CD8-positive, alpha-beta memory T cell (primary cell): ENCODE data around the gene FBLIM1. TPM values are rescaled to one million over a fixed set of nuclear protein-coding genes. Genes with fewer than 3 reads are reported as not detected.

ENCODE experiments used
- CTCF ChIA-PET: fragments of 350-600 bp; sonication (Branson Sonifier 250); formaldehyde crosslinking; loops from one replicate; lab custom pipeline; 2021; ENCODE audit warnings: antibody characterized with exemption; lab: Charles Lee
- POLR2A ChIA-PET: fragments of 350-600 bp; sonication (Branson Sonifier 250); formaldehyde crosslinking; loops from one replicate; lab custom pipeline; 2021; ENCODE audit warnings: antibody characterized with exemption; lab: Charles Lee
- DNase-seq, 5 donors: peaks; one replicate each; pipeline versions ENCODE4 v3.0.0 to v3.0.0-alpha.2; 2020 to 2022; ENCODE audit warnings: mixed read lengths in 1 of 5
- H3K27ac ChIP-seq: one replicate; pipeline ENCODE4 v1.7.0; 2013; ENCODE audit warnings: low read depth, mild to moderate bottlenecking, low read length, moderate library complexity
- H3K27me3 ChIP-seq: 2 replicates; pipeline ENCODE4 v1.7.0; 2013; ENCODE audit warnings: low read length, mild to moderate bottlenecking; ENCODE audit not compliant: insufficient read depth, poor library complexity, severe bottlenecking
- H3K36me3 ChIP-seq: 2 replicates; pipeline ENCODE4 v1.7.0; 2013; ENCODE audit warnings: mild to moderate bottlenecking, low read length, moderate library complexity; ENCODE audit not compliant: insufficient read depth
- H3K4me1 ChIP-seq: 2 replicates; pipeline ENCODE4 v1.7.0; 2013; ENCODE audit warnings: mild to moderate bottlenecking, low read length, moderate library complexity; ENCODE audit not compliant: insufficient read depth
- H3K4me3 ChIP-seq: 2 replicates; pipeline ENCODE4 v1.7.0; 2013; ENCODE audit warnings: mild to moderate bottlenecking, low read length
- H3K9me3 ChIP-seq: 2 replicates; pipeline ENCODE4 v1.7.0; 2013; ENCODE audit warnings: mild to moderate bottlenecking, low read length
- H3K27ac Mint-ChIP-seq, 8 donors: one replicate each; pipeline ENCODE4 v1.8.0; 2020 to 2021; ENCODE audit warnings: mixed read lengths in 8 of 8, mild to moderate bottlenecking in 6 of 8, inconsistent platforms in 3 of 8, moderate library complexity in 3 of 8
- H3K27me3 Mint-ChIP-seq, 2 donors: one replicate each; pipeline ENCODE4 v1.8.0; 2020 to 2021; ENCODE audit warnings: mixed read lengths in 2 of 2, mild to moderate bottlenecking in 1 of 2, moderate library complexity in 1 of 2
- H3K36me3 Mint-ChIP-seq, 3 donors: one replicate each; pipeline ENCODE4 v1.8.0; 2020 to 2021; ENCODE audit warnings: mixed read lengths in 3 of 3, inconsistent platforms in 1 of 3, mild to moderate bottlenecking in 1 of 3
- H3K4me1 Mint-ChIP-seq, 3 donors: one replicate each; pipeline ENCODE4 v1.8.0; 2020 to 2021; ENCODE audit warnings: mixed read lengths in 3 of 3, inconsistent platforms in 1 of 3, mild to moderate bottlenecking in 1 of 3
- H3K4me3 Mint-ChIP-seq, 7 donors: one replicate each; pipeline ENCODE4 v1.8.0; 2020 to 2021; ENCODE audit warnings: mixed read lengths in 7 of 7, mild to moderate bottlenecking in 6 of 7, moderate library complexity in 4 of 7, inconsistent platforms in 2 of 7
- H3K9me3 Mint-ChIP-seq, 5 donors: one replicate each; pipeline ENCODE4 v1.8.0; 2020 to 2022; ENCODE audit warnings: mixed read lengths in 5 of 5, mild to moderate bottlenecking in 3 of 5, moderate library complexity in 2 of 5, inconsistent platforms in 1 of 5
- polyA plus RNA-seq: library from polyadenylated mRNA; unstranded; fragments of 300-500 nt; fragmentation: Illumina TruSeq; gene quantifications from one replicate; pipeline ENCODE4 v1.2.3, GENCODE V29; 2021
- total RNA-seq, 2 experiments: library from RNA; stranded (reverse); gene quantifications; one replicate each; pipeline ENCODE4 v1.2.3, GENCODE V29; 2021

The FBLIM1 gene
- total and polyA plus RNA-seq, 3 experiments from 2014 or later, result not detected

DNA sequence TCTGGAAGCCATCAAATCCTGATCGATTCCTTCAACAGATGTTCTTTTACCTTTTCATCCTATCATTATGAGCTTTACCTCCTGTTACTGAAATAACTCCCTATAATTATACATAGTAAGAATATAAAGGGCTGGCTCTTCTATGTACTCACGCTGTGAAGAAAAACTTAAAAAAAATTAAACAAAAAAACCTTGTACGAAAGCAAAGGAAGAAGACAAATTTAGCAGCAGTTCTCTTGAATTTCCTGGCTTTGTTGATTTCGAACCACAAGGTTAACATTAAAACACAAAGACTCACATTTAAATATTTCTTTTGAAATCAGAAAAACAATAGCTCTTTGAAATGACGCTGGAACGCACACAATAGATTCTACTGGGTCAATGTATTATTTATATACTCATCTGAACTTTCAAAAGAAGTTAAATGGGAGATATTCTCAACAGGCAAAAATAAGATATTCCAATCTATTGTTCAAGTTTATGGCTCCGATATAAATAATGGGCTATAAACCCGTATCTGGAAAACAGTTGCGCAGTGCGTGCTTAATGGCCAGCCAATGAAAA, 75.3 kb downstream of the FBLIM1 start:
- Mint-ChIP-seq H3K27me3 (peaks cover 0 to 2% of the 10 kb centered on the region in 2 donors), H3K27ac (peak overlapping the region; percentile 97 to 99 (median 99)), H3K4me1 (peaks cover 35 to 48% (median 36%) of the 10 kb centered on the region in 3 donors), H3K4me3 (peak overlapping the region; percentile 90 to 98 (median 96)), H3K36me3 (peaks cover 0 to 23% (median 0%) of the 10 kb centered on the region in 3 donors), H3K9me3 (no peaks in the 10 kb centered on the region)
- Histone ChIP-seq H3K4me1 (peaks cover 13% of the 10 kb centered on the region), H3K9me3 (no peaks in the 10 kb centered on the region), H3K36me3 (no peaks in the 10 kb centered on the region), H3K27me3 (no peaks in the 10 kb centered on the region), H3K27ac (peak overlapping the region; percentile 97), H3K4me3 (peak overlapping the region; percentile 82)
- ChIA-PET CTCF (interaction anchor here (0.6 to 6.1 kb wide), 9 partner anchors 10 to 564 kb away, joined by 4 to 49 read pairs (median 7); partner anchors contain the start of genes SPEN and ZBTB17), POLR2A (interaction anchor here (0.6 to 8.5 kb wide), 17 partner anchors 8 to 1312 kb away, joined by 3 to 319 read pairs (median 4); partner anchors contain the start of genes SPEN and ZBTB17)
- DNase-seq, result no peak

DNA sequence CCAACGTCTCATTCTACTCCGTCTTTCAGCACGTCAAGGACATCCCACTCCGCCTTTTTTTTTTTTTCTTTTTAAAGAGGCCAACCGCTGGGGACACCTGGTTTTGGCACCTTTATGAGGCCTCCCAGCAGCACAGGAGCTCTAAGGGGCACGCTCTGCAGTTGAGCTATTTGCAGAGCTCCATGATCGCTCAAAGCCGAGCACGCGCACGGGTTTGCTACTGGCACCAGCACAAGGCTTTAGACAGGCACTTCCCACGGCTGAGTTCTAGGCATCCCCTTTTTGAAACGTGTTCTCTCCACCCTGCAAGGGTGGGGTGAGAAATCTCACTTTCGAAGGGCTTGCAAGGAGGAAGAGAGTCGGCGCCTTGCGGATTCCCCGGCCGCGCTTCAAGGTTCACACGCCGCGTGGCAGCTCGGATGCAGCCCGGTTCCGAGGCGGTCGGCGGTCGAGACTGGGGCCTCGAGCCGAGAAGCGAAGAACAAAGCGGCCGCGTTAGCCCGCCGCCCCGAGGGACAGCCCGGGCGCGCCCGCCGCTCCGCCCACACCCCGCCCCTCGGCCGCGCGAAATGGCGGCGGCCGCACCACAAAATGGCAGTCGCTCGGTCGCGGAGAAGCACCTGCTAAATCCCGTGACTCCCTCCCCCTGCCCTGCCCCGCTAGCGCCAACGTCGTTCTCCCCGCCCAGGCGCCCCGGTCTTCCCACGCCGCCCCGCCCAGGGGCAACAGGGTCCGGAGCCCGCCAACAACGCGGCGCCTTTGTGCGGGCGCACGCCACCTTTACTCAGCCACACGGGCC, 76.0 kb downstream of the FBLIM1 start:
- peak; percentile 82 to 91 (median 86) for DNase-seq
- H3K27me3 Mint-ChIP-seq, result peaks cover 0 to 2% of the 10 kb centered on the region in 2 donors
- H3K27me3 ChIP-seq, result no peaks in the 10 kb centered on the region
- H3K4me1 Mint-ChIP-seq, result peaks cover 32 to 47% (median 36%) of the 10 kb centered on the region in 3 donors
- H3K9me3 Mint-ChIP-seq, result no peaks in the 10 kb centered on the region
- peak overlapping the region; percentile 97 to 99 (median 99) for H3K27ac Mint-ChIP-seq
- H3K4me1 ChIP-seq, result peaks cover 13% of the 10 kb centered on the region
- H3K4me3 ChIP-seq, result peak overlapping the region; percentile 82
- no peaks in the 10 kb centered on the region for H3K9me3 ChIP-seq
- peak overlapping the region; percentile 90 to 98 (median 96) for H3K4me3 Mint-ChIP-seq
- ChIA-PET POLR2A (interaction anchor here (0.6 to 8.5 kb wide), 12 partner anchors 8 to 1070 kb away, joined by 3 to 319 read pairs (median 4); partner anchors contain the start of genes SPEN and ZBTB17), CTCF (interaction anchor here (1.2 to 6.1 kb wide), 7 partner anchors 10 to 117 kb away, joined by 4 to 49 read pairs (median 10); partner anchors contain the start of gene SPEN)
- no peaks in the 10 kb centered on the region for H3K36me3 ChIP-seq
- peak overlapping the region; percentile 97 for H3K27ac ChIP-seq
- H3K36me3 Mint-ChIP-seq, result peaks cover 0 to 23% (median 0%) of the 10 kb centered on the region in 3 donors

DNA sequence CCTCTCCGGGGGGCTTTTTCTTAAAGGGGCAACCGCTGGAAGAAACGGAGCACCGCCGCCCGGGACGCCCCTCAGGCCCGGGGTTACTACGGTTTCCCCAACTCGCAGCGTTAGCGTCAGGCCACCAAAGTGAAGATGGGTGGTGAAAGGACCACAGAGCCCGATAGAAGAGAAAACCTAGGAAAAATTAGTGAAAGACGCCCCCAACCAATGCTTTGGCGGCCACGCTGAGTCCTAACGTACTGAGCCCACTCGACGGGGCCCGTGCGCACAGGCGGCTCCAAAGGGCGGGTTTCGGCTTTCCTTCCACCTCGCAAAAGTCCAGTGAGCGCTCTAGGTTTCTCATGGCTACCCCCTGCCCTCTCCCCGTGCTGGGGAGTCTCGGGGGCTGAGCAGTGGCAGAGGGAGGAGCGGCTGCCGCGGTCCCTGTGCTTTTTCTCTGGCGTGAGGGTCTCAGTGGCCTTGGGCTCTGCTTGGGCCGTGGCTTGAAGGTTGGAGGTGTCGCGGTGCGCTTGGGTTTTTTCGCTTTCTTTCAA, 76.7 kb downstream of the FBLIM1 start:
- Mint-ChIP-seq H3K4me3 (peak overlapping the region; percentile 90 to 98 (median 96)), H3K36me3 (peaks cover 0 to 23% (median 0%) of the 10 kb centered on the region in 3 donors), H3K4me1 (peaks cover 25 to 40% (median 29%) of the 10 kb centered on the region in 3 donors), H3K27ac (peak overlapping the region; percentile 97 to 99 (median 99)), H3K9me3 (no peaks in the 10 kb centered on the region), H3K27me3 (peaks cover 0 to 2% of the 10 kb centered on the region in 2 donors)
- DNase-seq, result no peak
- CTCF ChIA-PET, result interaction anchor here (3.1 to 6.1 kb wide), 3 partner anchors 12 to 18 kb away, joined by 27 to 49 read pairs (median 38); partner anchors contain the start of gene SPEN
- POLR2A ChIA-PET, result interaction anchor here (1.6 to 8.5 kb wide), 3 partner anchors 8 to 141 kb away, joined by 5 to 319 read pairs (median 8); partner anchors contain the start of genes SPEN and ZBTB17
- Histone ChIP-seq H3K36me3 (no peaks in the 10 kb centered on the region), H3K4me3 (peak overlapping the region; percentile 82), H3K9me3 (no peaks in the 10 kb centered on the region), H3K27me3 (no peaks in the 10 kb centered on the region), H3K27ac (peak overlapping the region; percentile 97), H3K4me1 (peaks cover 13% of the 10 kb centered on the region)

DNA sequence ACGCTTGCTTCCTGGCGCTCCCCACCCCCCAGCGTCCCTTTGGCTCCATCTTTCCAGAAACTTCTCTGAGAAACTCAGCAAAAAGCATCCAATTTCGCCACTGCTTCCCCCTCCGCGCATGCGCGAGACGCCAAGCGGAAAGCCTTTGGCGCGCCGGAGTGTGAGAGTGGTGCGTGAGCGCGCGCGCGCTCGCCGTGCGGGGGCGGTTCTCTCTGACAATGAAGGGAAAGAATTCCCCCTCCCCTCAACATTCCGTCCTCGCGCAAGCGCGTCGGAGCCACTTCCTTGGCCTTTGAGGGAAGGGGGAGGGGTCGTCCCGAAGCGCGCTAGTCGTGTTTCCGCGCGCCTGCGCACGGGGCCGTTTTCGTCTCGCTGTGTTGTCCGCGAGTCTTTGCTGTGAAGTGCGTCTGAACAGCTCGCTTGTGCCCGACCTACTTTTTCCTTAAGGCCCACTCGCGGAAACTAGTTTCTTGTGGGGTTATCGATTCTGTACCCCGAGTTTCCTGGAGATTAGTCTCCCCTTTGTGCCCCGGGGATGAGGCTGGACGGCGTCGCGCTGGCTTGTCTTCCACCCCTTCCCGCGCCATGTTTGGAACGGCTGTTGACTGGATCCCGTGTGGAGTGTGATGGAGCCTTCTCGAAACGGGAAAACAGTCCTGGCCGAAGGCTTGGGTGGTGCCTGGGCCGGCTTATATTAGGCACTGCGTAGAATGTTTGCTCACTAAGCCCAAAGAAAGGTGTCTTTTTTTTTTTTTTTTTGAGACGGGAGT, 77.3 kb downstream of the FBLIM1 start:
- CTCF ChIA-PET, result interaction anchor here (3.8 kb wide), 1 partner anchor 12 kb away, joined by 27 read pairs; the partner anchor contains the start of gene SPEN
- Mint-ChIP-seq H3K27me3 (peaks cover 0 to 2% of the 10 kb centered on the region in 2 donors), H3K27ac (peak overlapping the region; percentile 97 to 99 (median 99)), H3K9me3 (no peaks in the 10 kb centered on the region), H3K36me3 (peaks cover 0 to 23% (median 0%) of the 10 kb centered on the region in 3 donors), H3K4me3 (peak overlapping the region; percentile 90 to 98 (median 96)), H3K4me1 (peaks cover 19 to 37% (median 28%) of the 10 kb centered on the region in 3 donors)
- Histone ChIP-seq H3K4me3 (peak overlapping the region; percentile 82), H3K36me3 (no peaks in the 10 kb centered on the region), H3K27ac (peak overlapping the region; percentile 97), H3K9me3 (no peaks in the 10 kb centered on the region), H3K4me1 (peaks cover 13% of the 10 kb centered on the region), H3K27me3 (no peaks in the 10 kb centered on the region)
- peak; percentile 98 to 100 (median 98) for DNase-seq
- POLR2A ChIA-PET, result interaction anchor here (0.7 to 8.5 kb wide), 3 partner anchors 13 to 370 kb away, joined by 3 to 319 read pairs (median 5); partner anchors contain the start of gene SPEN

Other genes starting within 250 kb of the FBLIM1 start
- gene CASP9, start 234.6 kb upstream of the FBLIM1 start, total RNA-seq, result 1 to 10 TPM; 9.2 to 9.6 TPM
- gene CASP9, start 234.6 kb upstream of the FBLIM1 start, polyA plus RNA-seq, result 9.8 TPM
- 10 to 100 TPM; 19.4 to 22.0 TPM for gene DNAJC16, start 231.9 kb upstream of the FBLIM1 start, total RNA-seq
- 9.1 TPM for gene DNAJC16, start 231.9 kb upstream of the FBLIM1 start, polyA plus RNA-seq
- gene AGMAT, start 173.7 kb upstream of the FBLIM1 start, total RNA-seq, result 10 to 100 TPM; 18.5 to 19.7 TPM
- gene AGMAT, start 173.7 kb upstream of the FBLIM1 start, polyA plus RNA-seq, result 6.2 TPM
- 10 to 100 TPM; 47.8 to 50.4 TPM for gene DDI2, start 141.3 kb upstream of the FBLIM1 start, total RNA-seq
- gene DDI2, start 141.3 kb upstream of the FBLIM1 start, polyA plus RNA-seq, result 6.1 TPM
- gene PLEKHM2, start 74.5 kb upstream of the FBLIM1 start, total RNA-seq, result 10 to 100 TPM; 55.8 to 56.3 TPM
- 8.3 TPM for gene PLEKHM2, start 74.5 kb upstream of the FBLIM1 start, polyA plus RNA-seq
- gene SLC25A34, start 22.5 kb upstream of the FBLIM1 start, total RNA-seq, result under 1 TPM; 0.93 to 0.94 TPM
- 0.15 TPM for gene SLC25A34, start 22.5 kb upstream of the FBLIM1 start, polyA plus RNA-seq
- gene TMEM82, start 16.3 kb upstream of the FBLIM1 start, total RNA-seq, result not detected
- not detected for gene TMEM82, start 16.3 kb upstream of the FBLIM1 start, polyA plus RNA-seq
- 1 to 10 TPM; 1.7 to 2.0 TPM for gene UQCRHL, start 48.9 kb downstream of the FBLIM1 start, total RNA-seq
- 0.95 TPM for gene UQCRHL, start 48.9 kb downstream of the FBLIM1 start, polyA plus RNA-seq
- 10 to 100 TPM; 63.1 to 66.3 TPM for gene SPEN, start 88.9 kb downstream of the FBLIM1 start, total RNA-seq
- 35.6 TPM for gene SPEN, start 88.9 kb downstream of the FBLIM1 start, polyA plus RNA-seq
- 10 to 100 TPM; 49.9 to 51.5 TPM for gene ZBTB17, start 217.3 kb downstream of the FBLIM1 start, total RNA-seq
- 24.7 TPM for gene ZBTB17, start 217.3 kb downstream of the FBLIM1 start, polyA plus RNA-seq
- gene SRARP, start 245.4 kb downstream of the FBLIM1 start, total RNA-seq, result not detected
- gene SRARP, start 245.4 kb downstream of the FBLIM1 start, polyA plus RNA-seq, result not detected